Esophagus squamous epithelium (tissue), 4 donors: ENCODE results near the gene UGT1A10.

Experiments
- POLR2A ChIP-seq, 4 donors: fragments of 450-650 bp; IDR thresholded peaks; one replicate each; pipeline ENCODE4 v1.6.1; 2017; ENCODE audit warnings: antibody characterized with exemption in 4 of 4, mild to moderate bottlenecking in 4 of 4, moderate library complexity in 3 of 4
- TF ChIP-seq, protein P1 (sequence below), 6 experiments: fragments of 450-650 bp in 4 of 6; fragments of 200-600 bp in 2 of 6; sonication (generic) in 2 of 6; IDR thresholded peaks; one replicate each; pipeline ENCODE4 v1.5.1; 2016 to 2019; ENCODE audit warnings: antibody characterized with exemption in 6 of 6, mild to moderate bottlenecking in 4 of 6, moderate library complexity in 4 of 6

DNA sequence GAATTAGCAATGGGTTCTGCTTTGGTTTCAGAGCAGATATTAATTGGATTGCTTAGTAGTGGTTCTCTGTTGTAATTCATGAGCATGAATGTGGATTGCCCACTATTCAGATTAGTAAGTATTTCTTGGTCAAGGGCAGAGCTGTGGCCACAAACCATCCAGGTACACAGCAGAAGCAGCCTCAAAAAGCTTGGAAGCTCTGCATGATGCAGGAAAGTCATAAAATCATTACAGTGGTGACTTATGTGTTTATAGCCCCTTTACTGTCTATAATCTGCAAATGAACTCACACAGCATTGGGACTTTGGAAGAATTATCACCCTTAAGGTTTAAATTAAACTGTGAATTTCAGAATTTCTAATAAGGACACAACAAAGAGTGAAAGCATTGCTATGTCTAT is 121.9 kb downstream of the UGT1A10 start:
- TF ChIP-seq POLR2A (IDR thresholded peaks at IDR 0.05), result no peak
- TF ChIP-seq, protein P1, sequence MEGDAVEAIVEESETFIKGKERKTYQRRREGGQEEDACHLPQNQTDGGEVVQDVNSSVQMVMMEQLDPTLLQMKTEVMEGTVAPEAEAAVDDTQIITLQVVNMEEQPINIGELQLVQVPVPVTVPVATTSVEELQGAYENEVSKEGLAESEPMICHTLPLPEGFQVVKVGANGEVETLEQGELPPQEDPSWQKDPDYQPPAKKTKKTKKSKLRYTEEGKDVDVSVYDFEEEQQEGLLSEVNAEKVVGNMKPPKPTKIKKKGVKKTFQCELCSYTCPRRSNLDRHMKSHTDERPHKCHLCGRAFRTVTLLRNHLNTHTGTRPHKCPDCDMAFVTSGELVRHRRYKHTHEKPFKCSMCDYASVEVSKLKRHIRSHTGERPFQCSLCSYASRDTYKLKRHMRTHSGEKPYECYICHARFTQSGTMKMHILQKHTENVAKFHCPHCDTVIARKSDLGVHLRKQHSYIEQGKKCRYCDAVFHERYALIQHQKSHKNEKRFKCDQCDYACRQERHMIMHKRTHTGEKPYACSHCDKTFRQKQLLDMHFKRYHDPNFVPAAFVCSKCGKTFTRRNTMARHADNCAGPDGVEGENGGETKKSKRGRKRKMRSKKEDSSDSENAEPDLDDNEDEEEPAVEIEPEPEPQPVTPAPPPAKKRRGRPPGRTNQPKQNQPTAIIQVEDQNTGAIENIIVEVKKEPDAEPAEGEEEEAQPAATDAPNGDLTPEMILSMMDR (IDR thresholded peaks at IDR 0.05), result no peak
